GM12892 (cell line): ENCODE measurements around the gene FHIP1A. TPM values are rescaled to one million over a fixed set of nuclear protein-coding genes. Genes with fewer than 3 reads are reported as not detected.
"Not testable (repeated sequence)": the region's sequence is repeated elsewhere in the genome, so short reads cannot be mapped to it uniquely, and the experiment has no call there.

Experiments used
- DNase-seq: peaks from one replicate; pipeline ENCODE4 v3.0.0; 2011; ENCODE audit not compliant: insufficient read length
- FAIRE-seq: peaks from 2 replicates; lab custom pipeline; 2011; peaks lifted over from hg19 to GRCh38; lab: Jason Lieb, UNC
- POLR2A ChIP-seq: IDR thresholded peaks from 2 replicates; pipeline ENCODE4 v1.6.1; 2011; ENCODE audit warnings: low read depth, low read length, control low read depth
- POLR2AphosphoS5 ChIP-seq: IDR thresholded peaks from 2 replicates; pipeline ENCODE4 v1.6.1; 2011; ENCODE audit warnings: low read depth, low read length, control low read depth
- TAF1 ChIP-seq: IDR thresholded peaks from 2 replicates; pipeline ENCODE4 v1.6.1; 2011; ENCODE audit warnings: low read depth, mild to moderate bottlenecking, control low read depth, low read length, borderline replicate concordance
- polyA plus RNA-seq: library from polyadenylated mRNA; unstranded; fragments of >200 nt; gene quantifications from one replicate; pipeline ENCODE4 v1.2.1, GENCODE V29; 2012; ENCODE audit warnings: missing spikeins, inconsistent platforms; ENCODE audit not compliant: missing spikeins

FHIP1A gene
- polyA plus RNA-seq, result 0.06 TPM

- DNase-seq (peak; percentile 66), FAIRE-seq (peak; percentile 87)
These were observed at the start of gene FHIP1A for GRCh38 chr4:151408630-151409469. Gene FHIP1A (plus strand): TSS chr4:151409176. CDS start chr4:151566260, 157,084 bp downstream.

GRCh38 chr4:151359576-151359975 is 49.4 kb upstream of the FHIP1A start:
- TF ChIP-seq TAF1, result no peak
- TF ChIP-seq POLR2A, result no peak
- no peak for TF ChIP-seq POLR2AphosphoS5
- DNase-seq (no peak), FAIRE-seq (no peak)

More at GRCh38 chr4:151408630-151409469, at the start of gene FHIP1A:
- TF ChIP-seq TAF1 (no peak), POLR2AphosphoS5 (no peak), POLR2A (no peak)

- no peak for DNase-seq
- FAIRE-seq, result no peak
- TF ChIP-seq POLR2AphosphoS5, result no peak
- no peak for TF ChIP-seq POLR2A
- no peak for TF ChIP-seq TAF1
These were observed 47.9 kb upstream of the FHIP1A start for GRCh38 chr4:151361126-151361525.

GRCh38 chr4:151361966-151362365 is 47.0 kb upstream of the FHIP1A start:
- TF ChIP-seq POLR2AphosphoS5, result no peak
- no peak for TF ChIP-seq TAF1
- TF ChIP-seq POLR2A, result no peak
- DNase-seq (no peak), FAIRE-seq (no peak)

GRCh38 chr4:151362404-151363164 is 46.4 kb upstream of the FHIP1A start:
- FAIRE-seq (peak; percentile 93), DNase-seq (peak; percentile 49)
- TF ChIP-seq TAF1 (no peak), POLR2A (no peak), POLR2AphosphoS5 (no peak)

GRCh38 chr4:151376540-151376939 is 32.4 kb upstream of the FHIP1A start:
- DNase-seq (no peak), FAIRE-seq (no peak)
- TF ChIP-seq POLR2AphosphoS5 (no peak), POLR2A (no peak), TAF1 (no peak)

GRCh38 chr4:151389311-151389710 is 19.7 kb upstream of the FHIP1A start:
- DNase-seq (no peak), FAIRE-seq (no peak)
- TF ChIP-seq POLR2A (no peak), TAF1 (no peak), POLR2AphosphoS5 (no peak)

- FAIRE-seq, DNase-seq: not testable (repeated sequence)
These were observed 19.2 kb upstream of the FHIP1A start for GRCh38 chr4:151389799-151390198.

GRCh38 chr4:151395873-151396272 is 13.1 kb upstream of the FHIP1A start:
- FAIRE-seq (no peak), DNase-seq (no peak)
- TF ChIP-seq POLR2A, result no peak
- TF ChIP-seq POLR2AphosphoS5, result no peak
- TF ChIP-seq TAF1, result no peak

- TF ChIP-seq TAF1 (no peak), POLR2AphosphoS5 (no peak), POLR2A (no peak)
- no peak for DNase-seq
- no peak for FAIRE-seq
These were observed 8.6 kb upstream of the FHIP1A start for GRCh38 chr4:151400343-151400742.

- FAIRE-seq (no peak), DNase-seq (no peak)
- TF ChIP-seq POLR2A (no peak), POLR2AphosphoS5 (no peak), TAF1 (no peak)
These were observed 7.2 kb upstream of the FHIP1A start for GRCh38 chr4:151401739-151402138.
